Activated CD4-positive, alpha-beta memory T cell treated with anti-CD3 and anti-CD28 coated beads, Interleukin-2, amount 10 ng/mL, durations not matched to agents 7 days and 5 days (primary cell): ENCODE data around the gene EIF2AK2. TPM values are rescaled to one million over a fixed set of nuclear protein-coding genes. Genes with fewer than 3 reads are reported as not detected.

Source experiments
- total RNA-seq, 2 experiments: library from RNA; stranded (reverse); gene quantifications; one replicate each; pipeline ENCODE4 v1.2.3, GENCODE V29; 2021

EIF2AK2 gene
- total RNA-seq, 2 experiments from 2014 or later: 136 to 142 TPM

Other genes starting within 250 kb of the EIF2AK2 start
- gene STRN, start 190.4 kb downstream of the EIF2AK2 start, total RNA-seq: 10 to 100 TPM; 33.7 to 34.4 TPM
- gene HEATR5B, start 72.6 kb downstream of the EIF2AK2 start, total RNA-seq: 10 to 100 TPM; 18.3 to 19.3 TPM
- 1 to 10 TPM; 9.0 to 9.2 TPM for gene GPATCH11, start 72.5 kb downstream of the EIF2AK2 start, total RNA-seq
- not detected for gene SULT6B1, start 31.7 kb upstream of the EIF2AK2 start, total RNA-seq
- gene CEBPZOS, start 39.5 kb upstream of the EIF2AK2 start, total RNA-seq: 10 to 100 TPM; 32.9 to 36.3 TPM
- gene CEBPZ, start 74.6 kb upstream of the EIF2AK2 start, total RNA-seq: 10 to 100 TPM; 42.7 to 43.7 TPM
- 10 to 100 TPM; 17.7 to 19.4 TPM for gene NDUFAF7, start 74.7 kb upstream of the EIF2AK2 start, total RNA-seq
- gene PRKD3, start 167.9 kb upstream of the EIF2AK2 start, total RNA-seq: 10 to 100 TPM; 19.3 to 20.6 TPM
- not detected for gene QPCT, start 187.7 kb upstream of the EIF2AK2 start, total RNA-seq